ENCODE measurements around the gene LOXL3.

LOXL3 gene

DNA sequence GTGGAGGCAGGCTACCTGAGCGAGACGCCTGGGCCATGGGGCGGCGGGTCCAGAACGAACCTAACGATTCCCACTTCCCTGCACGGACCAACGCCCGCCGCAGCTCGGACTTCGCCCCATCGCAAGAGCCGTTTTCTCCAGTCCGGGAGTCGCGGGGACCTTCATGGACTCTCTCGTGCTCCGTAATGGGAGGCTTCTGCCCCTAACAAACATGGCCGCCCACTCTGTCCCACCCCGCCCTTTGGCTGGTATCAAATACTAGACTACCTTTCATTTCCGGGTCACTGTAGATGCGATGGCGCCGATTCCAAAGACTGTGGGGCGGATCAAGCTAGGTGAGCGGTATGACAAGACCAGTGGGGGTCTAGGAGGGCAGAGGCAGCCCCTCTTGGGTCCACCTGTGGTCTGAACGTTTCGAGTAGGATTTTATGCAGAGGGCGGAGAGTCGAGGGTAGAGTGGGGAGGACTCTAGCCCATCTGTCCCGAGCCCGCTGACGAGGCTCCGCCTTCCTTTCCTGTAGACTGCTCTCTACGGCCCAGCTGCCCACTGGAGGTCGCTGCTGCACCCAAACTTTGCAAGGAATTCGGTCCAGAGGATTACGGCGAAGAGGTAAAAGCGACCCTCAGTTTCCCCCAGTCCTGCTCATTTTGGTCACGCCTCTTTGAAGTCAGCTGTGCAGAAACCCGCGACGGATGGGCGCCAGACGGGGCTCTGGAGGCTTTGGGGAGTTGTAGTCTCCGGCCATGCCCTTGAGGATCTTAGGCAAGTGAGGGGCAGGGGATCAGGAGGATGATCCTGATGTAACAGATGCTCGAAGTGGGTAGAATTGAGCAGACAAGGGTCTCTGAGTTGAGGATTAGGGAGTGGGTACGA lies 70.7 kb downstream of the LOXL3 start, which contains the start of the genes CCDC142 and TTC31:
Gene CCDC142, minus strand, starts transcription at position 198 of the 874 bp plus-strand sequence. Its CDS starts 161 bp downstream, at position 37.
Gene TTC31, plus strand, starts transcription at position 281 of the 874 bp plus-strand sequence. Its CDS starts 15 bp downstream, at position 296.
- peak; percentile 95 for DNase-seq
